ENCODE results near the gene PCYT2.

DNA sequence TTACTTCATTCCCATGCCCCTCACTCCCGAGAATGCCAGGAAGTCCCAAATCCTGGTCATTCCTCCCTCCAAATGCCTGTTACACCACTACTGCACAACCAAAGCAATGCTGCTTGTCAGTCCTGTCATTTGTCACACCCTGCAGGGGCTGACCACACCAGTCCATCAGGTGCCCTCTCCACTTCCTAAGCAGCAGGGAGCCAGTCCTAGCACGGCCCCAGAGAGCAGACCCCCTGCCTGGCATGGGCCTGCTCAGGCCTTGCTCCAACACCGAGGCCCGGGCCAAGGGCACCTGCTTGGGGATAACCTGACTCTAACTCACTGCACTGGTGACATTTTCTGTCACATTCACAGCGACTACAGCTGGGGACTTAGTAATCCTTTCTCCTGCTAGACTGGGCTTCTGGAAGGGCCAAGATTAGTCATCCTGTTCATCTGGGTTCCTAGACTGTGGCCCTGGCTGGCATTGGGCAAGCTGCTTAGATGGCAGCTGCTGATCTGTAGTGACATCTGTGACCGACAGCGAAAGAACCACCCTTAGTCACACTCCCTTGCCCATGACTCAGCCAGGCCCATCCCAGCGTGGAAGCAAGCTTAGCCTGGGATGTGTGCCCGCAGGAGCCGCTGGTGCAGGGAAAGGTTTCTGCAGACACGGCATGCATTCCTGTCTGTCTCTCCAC is 25.2 kb downstream of the PCYT2 start:
- no peak for TF ChIP-seq EZH2 (IDR thresholded peaks at IDR 0.05; ENCODE audit: borderline replicate concordance, insufficient read depth, low read depth, low read length, poor library complexity, severe bottlenecking)
- TF ChIP-seq, protein P1, sequence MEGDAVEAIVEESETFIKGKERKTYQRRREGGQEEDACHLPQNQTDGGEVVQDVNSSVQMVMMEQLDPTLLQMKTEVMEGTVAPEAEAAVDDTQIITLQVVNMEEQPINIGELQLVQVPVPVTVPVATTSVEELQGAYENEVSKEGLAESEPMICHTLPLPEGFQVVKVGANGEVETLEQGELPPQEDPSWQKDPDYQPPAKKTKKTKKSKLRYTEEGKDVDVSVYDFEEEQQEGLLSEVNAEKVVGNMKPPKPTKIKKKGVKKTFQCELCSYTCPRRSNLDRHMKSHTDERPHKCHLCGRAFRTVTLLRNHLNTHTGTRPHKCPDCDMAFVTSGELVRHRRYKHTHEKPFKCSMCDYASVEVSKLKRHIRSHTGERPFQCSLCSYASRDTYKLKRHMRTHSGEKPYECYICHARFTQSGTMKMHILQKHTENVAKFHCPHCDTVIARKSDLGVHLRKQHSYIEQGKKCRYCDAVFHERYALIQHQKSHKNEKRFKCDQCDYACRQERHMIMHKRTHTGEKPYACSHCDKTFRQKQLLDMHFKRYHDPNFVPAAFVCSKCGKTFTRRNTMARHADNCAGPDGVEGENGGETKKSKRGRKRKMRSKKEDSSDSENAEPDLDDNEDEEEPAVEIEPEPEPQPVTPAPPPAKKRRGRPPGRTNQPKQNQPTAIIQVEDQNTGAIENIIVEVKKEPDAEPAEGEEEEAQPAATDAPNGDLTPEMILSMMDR (IDR thresholded peaks at IDR 0.05), result no peak
